ENCODE measurements around the gene NRXN3. TPM values are rescaled to one million over a fixed set of nuclear protein-coding genes. Genes with fewer than 3 reads are reported as not detected.
"Not testable (repeated sequence)": the region's sequence is repeated elsewhere in the genome, so short reads cannot be mapped to it uniquely, and the experiment has no call there.

The NRXN3 gene
- total RNA-seq, 1 experiment from 2014 or later = not detected

DNA sequence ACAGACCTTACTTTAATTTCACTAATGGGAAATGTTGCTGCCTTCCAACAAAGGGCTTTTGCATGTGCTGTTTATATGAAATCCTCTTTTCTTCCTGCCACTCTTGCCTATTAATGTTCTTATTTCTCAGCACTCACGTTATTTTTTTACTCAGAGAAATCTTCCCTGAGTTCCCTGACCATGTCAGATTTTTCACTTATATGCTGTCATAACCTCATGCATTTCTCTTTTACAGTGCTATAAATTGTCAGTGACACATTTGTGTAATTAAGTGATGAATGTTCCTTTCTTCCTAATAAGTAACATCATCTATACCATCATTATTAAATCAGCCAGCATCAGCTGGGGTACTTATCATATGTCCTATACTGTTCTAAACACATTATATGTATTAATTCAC lies 1597.1 kb downstream of the NRXN3 start:
- no peak for TF ChIP-seq CTCF (IDR thresholded peaks at IDR 0.05; ENCODE audit: unreplicated experiment)
- H3K4me3 Mint-ChIP-seq (ENCODE audit: low read depth, unreplicated experiment) = no peak overlapping the region
- H3K9me3 Mint-ChIP-seq (ENCODE audit: low read depth, unreplicated experiment) = no peaks in the 10 kb centered on the region
- no peaks in the 10 kb centered on the region for H3K27me3 Mint-ChIP-seq (ENCODE audit: unreplicated experiment)
- intact Hi-C loops (cut with micrococcal nuclease; ENCODE audit: unreplicated experiment) = no loop called here
- CTCF ChIA-PET = no interaction called here
- H3K4me1 Mint-ChIP-seq (ENCODE audit: low read depth, unreplicated experiment) = no peaks in the 10 kb centered on the region
- no peaks in the 10 kb centered on the region for H3K36me3 Mint-ChIP-seq (ENCODE audit: insufficient read depth, unreplicated experiment)
- BruUV-seq (replicated peaks) = no TSS peak
- H3K27ac Mint-ChIP-seq (ENCODE audit: unreplicated experiment) = no peak overlapping the region
- DNase-seq = no peak

DNA sequence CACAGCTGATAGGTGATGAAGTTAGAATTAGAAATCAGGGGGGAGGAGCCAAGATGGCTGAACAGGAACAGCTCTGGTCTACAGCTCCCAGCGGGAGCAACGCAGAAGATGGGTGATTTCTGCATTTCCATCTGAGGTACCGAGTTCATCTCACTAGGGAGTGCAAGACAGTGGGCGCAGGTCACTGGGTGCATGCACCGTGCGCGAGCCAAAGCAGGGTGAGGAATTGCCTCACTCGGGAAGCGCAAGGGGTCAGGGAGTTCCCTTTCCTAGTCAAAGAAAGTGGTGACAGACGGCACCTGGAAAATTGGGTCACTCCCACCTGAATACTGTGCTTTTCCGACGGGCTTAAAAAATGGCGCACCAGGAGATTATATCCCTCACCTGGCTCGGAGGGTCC lies 1597.5 kb downstream of the NRXN3 start:
- CTCF ChIA-PET; H3K36me3 Mint-ChIP-seq (ENCODE audit: insufficient read depth, unreplicated experiment); BruUV-seq (replicated peaks): not testable (repeated sequence)

GRCh38 chr14:79781882-79782281 lies 1611.7 kb downstream of the NRXN3 start:
- Mint-ChIP-seq H3K27ac (ENCODE audit: unreplicated experiment) (no peak overlapping the region), H3K9me3 (ENCODE audit: low read depth, unreplicated experiment) (no peaks in the 10 kb centered on the region), H3K4me1 (ENCODE audit: low read depth, unreplicated experiment) (no peaks in the 10 kb centered on the region), H3K36me3 (ENCODE audit: insufficient read depth, unreplicated experiment) (no peaks in the 10 kb centered on the region), H3K4me3 (ENCODE audit: low read depth, unreplicated experiment) (no peak overlapping the region), H3K27me3 (ENCODE audit: unreplicated experiment) (peaks cover 11% of the 10 kb centered on the region)
- CTCF ChIA-PET = no interaction called here
- TF ChIP-seq CTCF (IDR thresholded peaks at IDR 0.05; ENCODE audit: unreplicated experiment) = no peak
- DNase-seq = no peak
- intact Hi-C loops (cut with micrococcal nuclease; ENCODE audit: unreplicated experiment) = no loop called here
- no TSS peak for BruUV-seq (replicated peaks)

More for the DNA sequence above, 1597.5 kb downstream of the NRXN3 start:
- H3K4me3 Mint-ChIP-seq (ENCODE audit: low read depth, unreplicated experiment); H3K27me3 Mint-ChIP-seq (ENCODE audit: unreplicated experiment); H3K9me3 Mint-ChIP-seq (ENCODE audit: low read depth, unreplicated experiment); DNase-seq; H3K27ac Mint-ChIP-seq (ENCODE audit: unreplicated experiment); intact Hi-C loops (cut with micrococcal nuclease; ENCODE audit: unreplicated experiment); H3K4me1 Mint-ChIP-seq (ENCODE audit: low read depth, unreplicated experiment): not testable (repeated sequence)

DNA sequence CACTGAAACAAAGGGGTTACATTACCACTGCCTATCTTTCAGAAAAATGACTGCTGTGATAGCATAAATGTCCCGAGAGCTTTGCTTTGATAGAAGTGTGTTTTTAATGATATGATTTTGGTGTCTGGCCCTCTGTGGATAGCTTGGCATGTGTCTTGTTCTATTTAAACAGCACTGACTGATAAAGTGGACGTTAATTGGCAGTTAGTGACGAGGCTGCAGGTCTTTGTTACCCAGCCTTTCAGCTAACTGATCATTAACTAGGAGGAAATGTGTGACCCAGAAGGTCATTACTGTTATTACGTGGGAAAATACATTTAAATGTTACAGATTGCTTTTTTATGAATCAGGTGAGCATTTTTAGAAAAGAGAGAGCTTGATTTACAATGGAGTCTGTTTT lies 1612.9 kb downstream of the NRXN3 start:
- no peaks in the 10 kb centered on the region for H3K9me3 Mint-ChIP-seq (ENCODE audit: low read depth, unreplicated experiment)
- no peak for TF ChIP-seq CTCF (IDR thresholded peaks at IDR 0.05; ENCODE audit: unreplicated experiment)
- no peaks in the 10 kb centered on the region for H3K4me1 Mint-ChIP-seq (ENCODE audit: low read depth, unreplicated experiment)
- no TSS peak for BruUV-seq (replicated peaks)
- H3K36me3 Mint-ChIP-seq (ENCODE audit: insufficient read depth, unreplicated experiment) = no peaks in the 10 kb centered on the region
- no peak overlapping the region for H3K27ac Mint-ChIP-seq (ENCODE audit: unreplicated experiment)
- H3K4me3 Mint-ChIP-seq (ENCODE audit: low read depth, unreplicated experiment) = no peak overlapping the region
- intact Hi-C loops (cut with micrococcal nuclease; ENCODE audit: unreplicated experiment) = no loop called here
- peaks cover 11% of the 10 kb centered on the region for H3K27me3 Mint-ChIP-seq (ENCODE audit: unreplicated experiment)
- CTCF ChIA-PET = no interaction called here
- no peak for DNase-seq

DNA sequence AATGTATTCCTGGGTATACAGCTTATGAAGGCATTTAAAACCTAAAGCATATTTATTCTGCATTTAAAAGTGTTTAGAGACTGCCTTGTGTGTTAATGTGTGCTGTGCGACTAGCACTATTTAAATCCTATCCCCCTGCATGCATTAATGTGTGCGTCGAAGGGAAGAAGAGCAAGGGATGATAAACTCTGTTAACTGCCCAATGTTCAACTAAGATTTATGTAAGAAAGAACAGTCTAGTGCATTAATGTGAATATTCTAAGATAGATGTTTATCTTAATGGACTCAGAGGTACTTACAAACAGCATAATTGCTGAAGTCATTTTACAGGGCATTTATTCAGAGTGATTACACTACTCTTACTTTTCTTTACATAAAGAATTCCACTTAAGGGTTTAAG lies 1616.3 kb downstream of the NRXN3 start:
- H3K9me3 Mint-ChIP-seq (ENCODE audit: low read depth, unreplicated experiment) = peaks cover 4% of the 10 kb centered on the region
- intact Hi-C loops (cut with micrococcal nuclease; ENCODE audit: unreplicated experiment) = no loop called here

More for the DNA sequence above, 1616.3 kb downstream of the NRXN3 start:
- Mint-ChIP-seq H3K27me3 (ENCODE audit: unreplicated experiment) (peaks cover 11% of the 10 kb centered on the region), H3K27ac (ENCODE audit: unreplicated experiment) (no peak overlapping the region), H3K4me1 (ENCODE audit: low read depth, unreplicated experiment) (no peaks in the 10 kb centered on the region), H3K36me3 (ENCODE audit: insufficient read depth, unreplicated experiment) (no peaks in the 10 kb centered on the region), H3K4me3 (ENCODE audit: low read depth, unreplicated experiment) (no peak overlapping the region)
- no peak for DNase-seq
- CTCF ChIA-PET = no interaction called here
- no peak for TF ChIP-seq CTCF (IDR thresholded peaks at IDR 0.05; ENCODE audit: unreplicated experiment)
- no TSS peak for BruUV-seq (replicated peaks)
